Gastroesophageal sphincter (tissue), 4 donors: ENCODE measurements around the gene COL5A2. TPM values are rescaled to one million over a fixed set of nuclear protein-coding genes. Genes with fewer than 3 reads are reported as not detected.

Experiments used
- ATAC-seq: fragments of 150-250 bp; one replicate; pipeline ENCODE4 v1.9.1; 2016; ENCODE audit warnings: mild to moderate bottlenecking, moderate library complexity
- H3K27ac ChIP-seq, 4 donors: fragments of 200-600 bp; sonication (generic) in 3 of 4; 1 replicate in 3 of 4; 2 replicates in 1 of 4; pipeline ENCODE4 v1.5.1; 2016 to 2019
- H3K27me3 ChIP-seq: fragments of 200-600 bp; sonication (generic); one replicate; pipeline ENCODE4 v1.5.1; 2019
- H3K36me3 ChIP-seq, 2 donors: fragments of 200-600 bp; sonication (generic); one replicate each; pipeline ENCODE4 v1.5.1; 2019; ENCODE audit warnings: control low read depth in 1 of 2
- H3K4me1 ChIP-seq, 3 donors: fragments of 200-600 bp; sonication (generic); 1 replicate in 2 of 3; 2 replicates in 1 of 3; pipeline ENCODE4 v1.5.1; 2016 to 2019; ENCODE audit warnings: control low read depth in 2 of 3
- H3K4me3 ChIP-seq, 2 donors: fragments of 200-600 bp; sonication (generic); one replicate each; pipeline ENCODE4 v1.5.1; 2019; ENCODE audit warnings: mild to moderate bottlenecking in 1 of 2, moderate library complexity in 1 of 2
- H3K9me3 ChIP-seq, 3 donors: fragments of 200-600 bp; sonication (generic); one replicate each; pipeline ENCODE4 v1.5.1; 2017 to 2019; ENCODE audit warnings: control low read depth in 2 of 3
- CTCF ChIP-seq, 4 experiments: fragments of 200-600 bp in 2 of 4; fragments of 450-650 bp in 2 of 4; sonication (generic) in 1 of 4; IDR thresholded peaks; one replicate each; pipeline ENCODE4 v1.5.1; 2017 to 2019; ENCODE audit warnings: antibody characterized with exemption in 4 of 4, mild to moderate bottlenecking in 2 of 4, moderate library complexity in 2 of 4
- EP300 ChIP-seq: sonication (generic); formaldehyde crosslinking; IDR thresholded peaks from one replicate; pipeline ENCODE4 v1.6.1; 2017; ENCODE audit warnings: antibody characterized with exemption, mild to moderate bottlenecking
- POLR2A ChIP-seq, 2 donors: fragments of 450-650 bp; IDR thresholded peaks; one replicate each; pipeline ENCODE4 v1.6.1; 2017; ENCODE audit warnings: antibody characterized with exemption in 2 of 2, mild to moderate bottlenecking in 2 of 2, moderate library complexity in 1 of 2
- POLR2AphosphoS5 ChIP-seq: sonication (generic); formaldehyde crosslinking; IDR thresholded peaks from one replicate; pipeline ENCODE4 v1.6.1; 2017; ENCODE audit warnings: antibody characterized with exemption
- WGBS, 2 donors: methylation state at CpG; one replicate each; pipeline ENCODE4 v1.1.5; 2018; ENCODE audit warnings: low coverage in 1 of 2; 5-methylcytosine and 5-hydroxymethylcytosine counted together
- total RNA-seq, 4 donors: library from RNA; depleted of rRNA; stranded (reverse); fragments of >200 nt; gene quantifications; one replicate each; pipeline ENCODE4 v1.1.0, GENCODE V29; 2016

Gene COL5A2
- total RNA-seq, 4 donors from 2014 or later, result 57.3 to 104 (median 80.9) TPM

GRCh38 chr2:189192766-189193165 lies 13.2 kb upstream of the COL5A2 start:
- H3K4me3 ChIP-seq, result no peak overlapping the region
- H3K36me3 ChIP-seq, result no peaks in the 10 kb centered on the region
- TF ChIP-seq POLR2AphosphoS5, result no peak
- no peak for TF ChIP-seq CTCF (IDR thresholded peaks at IDR 0.05)
- no peak for TF ChIP-seq EP300
- TF ChIP-seq POLR2A (IDR thresholded peaks at IDR 0.05), result no peak
- ATAC-seq, result no peak
- 56 to 100% methylated on average over 1 of the region's 1 CpG for WGBS, 2 donors
- no peaks in the 10 kb centered on the region for H3K4me1 ChIP-seq
- no peaks in the 10 kb centered on the region for H3K27me3 ChIP-seq
- H3K9me3 ChIP-seq, result no peaks in the 10 kb centered on the region
- no peak overlapping the region for H3K27ac ChIP-seq

GRCh38 chr2:189191766-189192165 lies 12.2 kb upstream of the COL5A2 start:
- H3K27ac ChIP-seq, result no peak overlapping the region
- ATAC-seq, result no peak
- no peaks in the 10 kb centered on the region for H3K27me3 ChIP-seq
- no peaks in the 10 kb centered on the region for H3K4me1 ChIP-seq
- no peak overlapping the region for H3K4me3 ChIP-seq
- no peaks in the 10 kb centered on the region for H3K9me3 ChIP-seq
- TF ChIP-seq POLR2AphosphoS5, result no peak
- no peak for TF ChIP-seq EP300
- no peak for TF ChIP-seq POLR2A (IDR thresholded peaks at IDR 0.05)
- TF ChIP-seq CTCF (IDR thresholded peaks at IDR 0.05), result no peak
- no peaks in the 10 kb centered on the region for H3K36me3 ChIP-seq

GRCh38 chr2:189190685-189191084 lies 11.1 kb upstream of the COL5A2 start:
- 89 to 93% methylated on average over 2 to 3 of the region's 3 CpGs for WGBS, 2 donors

GRCh38 chr2:189188115-189188805 lies 8.7 kb upstream of the COL5A2 start:
- Histone ChIP-seq H3K27ac (no peak overlapping the region), H3K9me3 (no peaks in the 10 kb centered on the region), H3K4me3 (no peak overlapping the region), H3K27me3 (no peaks in the 10 kb centered on the region), H3K4me1 (no peaks in the 10 kb centered on the region), H3K36me3 (no peaks in the 10 kb centered on the region)
- 45 to 67% methylated on average over 3 of the region's 3 CpGs for WGBS, 2 donors
- no peak for TF ChIP-seq EP300
- TF ChIP-seq POLR2A (IDR thresholded peaks at IDR 0.05), result no peak
- TF ChIP-seq POLR2AphosphoS5, result no peak
- no peak for TF ChIP-seq CTCF (IDR thresholded peaks at IDR 0.05)
- no peak for ATAC-seq

More at GRCh38 chr2:189190685-189191084, 11.1 kb upstream of the COL5A2 start:
- Histone ChIP-seq H3K4me3 (no peak overlapping the region), H3K36me3 (no peaks in the 10 kb centered on the region), H3K9me3 (no peaks in the 10 kb centered on the region), H3K4me1 (no peaks in the 10 kb centered on the region), H3K27ac (no peak overlapping the region), H3K27me3 (no peaks in the 10 kb centered on the region)
- no peak for ATAC-seq
- TF ChIP-seq POLR2AphosphoS5 (no peak), EP300 (no peak), POLR2A (IDR thresholded peaks at IDR 0.05) (no peak), CTCF (IDR thresholded peaks at IDR 0.05) (no peak)

GRCh38 chr2:189183170-189183569 lies 3.6 kb upstream of the COL5A2 start:
- TF ChIP-seq CTCF (IDR thresholded peaks at IDR 0.05), result no peak
- no peak for TF ChIP-seq POLR2AphosphoS5
- TF ChIP-seq EP300, result no peak
- TF ChIP-seq POLR2A (IDR thresholded peaks at IDR 0.05), result no peak
- Histone ChIP-seq H3K4me3 (no peak overlapping the region), H3K27ac (no peak overlapping the region), H3K27me3 (no peaks in the 10 kb centered on the region), H3K9me3 (no peaks in the 10 kb centered on the region), H3K4me1 (peaks cover 0 to 9% (median 0%) of the 10 kb centered on the region in 3 donors), H3K36me3 (no peaks in the 10 kb centered on the region)
- no peak for ATAC-seq
